PC-3 (cell line): ENCODE results near the gene KRT1. TPM values are rescaled to one million over a fixed set of nuclear protein-coding genes. Genes with fewer than 3 reads are reported as not detected.

Experiments used
- ATAC-seq: fragments of 200-7000 bp; cut with Tn5 transposase; 2 replicates; pipeline ENCODE4 v1.9.1; 2020; ENCODE audit warnings: mild to moderate bottlenecking, moderate library complexity
- BruUV-seq: library from RNA; stranded (reverse); fragments of 400-500 nt; replicated peaks from 2 replicates; lab custom pipeline; 2021; lab: Mats Ljungman, UMichigan
- CTCF ChIA-PET: fragments of 300-600 bp; sonication (Branson Sonifier 250); formaldehyde crosslinking; loops from one replicate; lab custom pipeline; 2022; ENCODE audit warnings: antibody characterized with exemption; lab: Charles Lee
- POLR2A ChIA-PET: fragments of 300-600 bp; sonication (Branson Sonifier 250); formaldehyde crosslinking; loops from one replicate; lab custom pipeline; 2022; ENCODE audit warnings: antibody characterized with exemption; ENCODE audit not compliant: unreplicated experiment; lab: Charles Lee
- DNase-seq: peaks from one replicate; pipeline ENCODE4 v3.0.0-alpha.2; 2015
- H2AFZ ChIP-seq: fragments of 300-600 bp; sonication (generic); 2 replicates; pipeline ENCODE4 v1.6.0; 2016; ENCODE audit warnings: antibody characterized with exemption, low read length
- H3F3A ChIP-seq: fragments of 300-600 bp; sonication (generic); one replicate; pipeline ENCODE4 v1.6.0; 2017; ENCODE audit warnings: antibody characterized with exemption, low read length, control low read depth, mild to moderate bottlenecking; ENCODE audit not compliant: unreplicated experiment
- H3K27ac ChIP-seq: fragments of 300-600 bp; sonication (generic); 2 replicates; pipeline ENCODE4 v1.5.1; 2016; ENCODE audit warnings: mild to moderate bottlenecking, low read length
- H3K27me3 ChIP-seq: fragments of 300-600 bp; sonication (generic); 2 replicates; pipeline ENCODE4 v1.6.1; 2016; ENCODE audit warnings: low read length, mixed read lengths
- H3K36me3 ChIP-seq: fragments of 300-600 bp; sonication (generic); 2 replicates; pipeline ENCODE4 v1.6.1; 2016; ENCODE audit warnings: low read depth, mixed run types, low read length, mixed read lengths
- H3K4me1 ChIP-seq: fragments of 300-600 bp; sonication (generic); 2 replicates; pipeline ENCODE4 v1.5.1; 2016; ENCODE audit warnings: low read length; ENCODE audit not compliant: insufficient read depth
- H3K4me2 ChIP-seq: fragments of 300-600 bp; sonication (generic); 2 replicates; pipeline ENCODE4 v1.6.0; 2016; ENCODE audit warnings: low read length
- H3K4me3 ChIP-seq: fragments of 300-600 bp; sonication (generic); 2 replicates; pipeline ENCODE4 v1.5.1; 2016; ENCODE audit warnings: mild to moderate bottlenecking, low read length, mixed read lengths
- H3K79me2 ChIP-seq: fragments of 300-600 bp; sonication (generic); 2 replicates; pipeline ENCODE4 v1.6.1; 2017; ENCODE audit warnings: low read length, mixed read lengths
- H3K9ac ChIP-seq: fragments of 300-600 bp; sonication (generic); 2 replicates; pipeline ENCODE4 v1.6.0; 2016; ENCODE audit warnings: mild to moderate bottlenecking, low read length
- H3K9me2 ChIP-seq: fragments of 300-600 bp; sonication (generic); replicated peaks from 2 replicates; pipeline ENCODE4 v1.6.1; 2016; ENCODE audit warnings: mixed run types, low read length, mixed read lengths
- H3K9me3 ChIP-seq: fragments of 300-600 bp; sonication (generic); 2 replicates; pipeline ENCODE4 v1.6.1; 2016; ENCODE audit warnings: low read length, mixed read lengths
- H4K20me1 ChIP-seq: fragments of 300-600 bp; sonication (generic); 2 replicates; pipeline ENCODE4 v1.6.1; 2016; ENCODE audit warnings: low read length, mixed read lengths
- CTCF ChIP-seq: fragments of 300-600 bp; sonication (generic); conservative IDR thresholded peaks from 2 replicates; pipeline ENCODE4 v1.5.1; 2017; ENCODE audit warnings: antibody characterized with exemption, low read depth, mild to moderate bottlenecking, low read length
- EZH2 ChIP-seq: fragments of 300-600 bp; sonication (generic); IDR thresholded peaks from one replicate; pipeline ENCODE4 v1.6.1; 2017; ENCODE audit warnings: antibody characterized with exemption, mild to moderate bottlenecking, low read length; ENCODE audit not compliant: unreplicated experiment
- EZH2phosphoT487 ChIP-seq: fragments of 300-600 bp; sonication (generic); IDR thresholded peaks from 2 replicates; pipeline ENCODE4 v1.6.1; 2018; ENCODE audit warnings: mild to moderate bottlenecking, antibody characterized with exemption, low read length, borderline replicate concordance
- intact Hi-C: fragments of 100-400 bp; cut with micrococcal nuclease; formaldehyde crosslinking; loops from 2 replicates; pipeline ENCODE4 v1.9.0; 2023
- total RNA-seq: library from RNA; depleted of rRNA; stranded (reverse); fragments of >200 nt; gene quantifications from 2 replicates; pipeline ENCODE4 v1.2.3, GENCODE V29; 2014

The KRT1 gene
- total RNA-seq, 1 experiment from 2014 or later, result not detected

GRCh38 chr12:52662093-52662917, 17.9 kb downstream of the KRT1 start:
- Histone ChIP-seq H4K20me1 (no peaks in the 10 kb centered on the region), H3K27me3 (peaks cover 29% of the 10 kb centered on the region), H3K36me3 (no peaks in the 10 kb centered on the region), H3K9me3 (no peaks in the 10 kb centered on the region), H2AFZ (no peak overlapping the region), H3F3A (no peaks in the 10 kb centered on the region), H3K27ac (no peak overlapping the region), H3K4me2 (no peak overlapping the region), H3K79me2 (no peaks in the 10 kb centered on the region), H3K4me1 (no peaks in the 10 kb centered on the region), H3K9me2 (no peaks in the 10 kb centered on the region), H3K9ac (no peak overlapping the region), H3K4me3 (no peak overlapping the region)
- POLR2A ChIA-PET, result no interaction called here
- ATAC-seq (no peak), DNase-seq (no peak)
- CTCF ChIA-PET, result interaction anchor here (0.5 kb wide), 1 partner anchor 220 kb away, joined by 3 read pairs; no protein-coding TSS in a partner anchor
- TF ChIP-seq EZH2phosphoT487 (no peak), CTCF (no peak), EZH2 (no peak)
- intact Hi-C loops, result no loop called here
- no TSS peak for BruUV-seq

- H3K27ac ChIP-seq, result no peak overlapping the region
- ChIA-PET CTCF (no interaction called here), POLR2A (no interaction called here)
- DNase-seq (no peak), ATAC-seq (no peak)
- H3K36me3 ChIP-seq, result no peaks in the 10 kb centered on the region
- no peaks in the 10 kb centered on the region for H3K9me2 ChIP-seq
- H3K9me3 ChIP-seq, result no peaks in the 10 kb centered on the region
- no peak overlapping the region for H3K4me3 ChIP-seq
- no peaks in the 10 kb centered on the region for H3K79me2 ChIP-seq
- H3F3A ChIP-seq, result no peaks in the 10 kb centered on the region
- no peak for TF ChIP-seq EZH2phosphoT487
- TF ChIP-seq EZH2, result no peak
- no peak for TF ChIP-seq CTCF
- no peak overlapping the region for H3K4me2 ChIP-seq
- no TSS peak for BruUV-seq
- no peaks in the 10 kb centered on the region for H4K20me1 ChIP-seq
- H2AFZ ChIP-seq, result no peak overlapping the region
- intact Hi-C loops, result no loop called here
- H3K9ac ChIP-seq, result no peak overlapping the region
- H3K4me1 ChIP-seq, result no peaks in the 10 kb centered on the region
- H3K27me3 ChIP-seq, result peaks cover 26% of the 10 kb centered on the region
Measured at GRCh38 chr12:52661668-52662067, 18.5 kb downstream of the KRT1 start.

GRCh38 chr12:52660934-52661499, 19.2 kb downstream of the KRT1 start:
- peaks cover 20% of the 10 kb centered on the region for H3K27me3 ChIP-seq
- no peaks in the 10 kb centered on the region for H3K9me3 ChIP-seq

More at GRCh38 chr12:52660934-52661499, 19.2 kb downstream of the KRT1 start:
- Histone ChIP-seq H3K4me1 (peaks cover 4% of the 10 kb centered on the region), H4K20me1 (no peaks in the 10 kb centered on the region), H3K9me2 (no peaks in the 10 kb centered on the region), H3K4me3 (no peak overlapping the region), H3K4me2 (no peak overlapping the region), H3K79me2 (no peaks in the 10 kb centered on the region), H3K9ac (no peak overlapping the region), H3K27ac (no peak overlapping the region), H3F3A (no peaks in the 10 kb centered on the region), H2AFZ (no peak overlapping the region), H3K36me3 (no peaks in the 10 kb centered on the region)
- BruUV-seq, result no TSS peak
- intact Hi-C loops, result no loop called here
- DNase-seq, result no peak
- no peak for ATAC-seq
- TF ChIP-seq CTCF, result no peak
- TF ChIP-seq EZH2, result no peak
- no peak for TF ChIP-seq EZH2phosphoT487
- POLR2A ChIA-PET, result no interaction called here
- CTCF ChIA-PET, result no interaction called here
